Dermis microvascular lymphatic vessel endothelial cell (primary cell): ENCODE data around the gene PGGHG. TPM values are rescaled to one million over a fixed set of nuclear protein-coding genes. Genes with fewer than 3 reads are reported as not detected.

Experiments used
- total RNA-seq: library from RNA; depleted of rRNA; stranded (reverse); fragments of >200 nt; gene quantifications from 2 replicates; pipeline ENCODE4 v1.2.1, GENCODE V29; 2014

Gene PGGHG
- total RNA-seq, 1 donor from 2014 or later: 6.7 TPM

Other genes starting within 250 kb of the PGGHG start
- not detected in 2 replicates for gene SCGB1C1, start 96.0 kb upstream of the PGGHG start, total RNA-seq
- gene BET1L, start 81.7 kb upstream of the PGGHG start, total RNA-seq: 7.4 and 14.3 TPM in 2 replicates
- gene RIC8A, start 81.4 kb upstream of the PGGHG start, total RNA-seq: 119 and 126 TPM in 2 replicates
- 5.8 and 9.6 TPM in 2 replicates for gene SIRT3, start 52.8 kb upstream of the PGGHG start, total RNA-seq
- gene PSMD13, start 52.1 kb upstream of the PGGHG start, total RNA-seq: 142 and 190 TPM in 2 replicates
- not detected in 2 replicates for gene NLRP6, start 10.7 kb upstream of the PGGHG start, total RNA-seq
- not detected in 2 replicates for gene IFITM5, start 10.4 kb downstream of the PGGHG start, total RNA-seq
- gene IFITM2, start 18.7 kb downstream of the PGGHG start, total RNA-seq: 23.1 and 91.9 TPM in 2 replicates
- 1.0 and 1.1 TPM in 2 replicates for gene IFITM1, start 24.9 kb downstream of the PGGHG start, total RNA-seq
- 30.9 and 86.0 TPM in 2 replicates for gene IFITM3, start 31.7 kb downstream of the PGGHG start, total RNA-seq
- 0.51 and 0.89 TPM in 2 replicates for gene B4GALNT4, start 80.4 kb downstream of the PGGHG start, total RNA-seq
- gene PKP3, start 105.1 kb downstream of the PGGHG start, total RNA-seq: 0.38 and 0.39 TPM in 2 replicates
- gene SIGIRR, start 125.9 kb downstream of the PGGHG start, total RNA-seq: 33.6 and 44.0 TPM in 2 replicates
- 1.4 and 2.7 TPM in 2 replicates for gene ANO9, start 152.9 kb downstream of the PGGHG start, total RNA-seq
- 19.4 and 40.2 TPM in 2 replicates for gene PTDSS2, start 161.2 kb downstream of the PGGHG start, total RNA-seq
- gene RNH1, start 218.1 kb downstream of the PGGHG start, total RNA-seq: 210 and 302 TPM in 2 replicates
- 43.7 and 50.6 TPM in 2 replicates for gene HRAS, start 246.4 kb downstream of the PGGHG start, total RNA-seq
- gene LRRC56, start 248.4 kb downstream of the PGGHG start, total RNA-seq: 0.26 and 0.51 TPM in 2 replicates